HEK293T (cell line): ENCODE measurements around the gene EVA1C.

Source experiments
- CTCF ChIA-PET: fragments of 350-600 bp; formaldehyde crosslinking; extraction: SDS; loops from one replicate; lab custom pipeline; 2021; ENCODE audit warnings: antibody characterized with exemption, inconsistent platforms; lab: Yijun Ruan, JAX
- POLR2A ChIA-PET: fragments of 350-600 bp; formaldehyde crosslinking; extraction: SDS; loops from one replicate; lab custom pipeline; 2020; ENCODE audit warnings: antibody characterized with exemption, inconsistent platforms; lab: Yijun Ruan, JAX
- DNase-seq: peaks from one replicate; pipeline ENCODE4 v3.0.0; 2012; ENCODE audit warnings: mixed read lengths; ENCODE audit errors: extremely low spot score
- ARNT ChIP-seq: fragments of 450-650 bp; IDR thresholded peaks from 2 replicates; pipeline ENCODE4 v1.6.1; 2017; ENCODE audit warnings: mild to moderate bottlenecking
- BHLHE40 ChIP-seq: fragments of 450-650 bp; IDR thresholded peaks from 2 replicates; pipeline ENCODE4 v1.6.1; 2016; ENCODE audit warnings: mild to moderate bottlenecking, moderate library complexity, borderline replicate concordance
- CTBP1 ChIP-seq: fragments of 450-650 bp; IDR thresholded peaks from 2 replicates; pipeline ENCODE4 v1.6.1; 2016; ENCODE audit warnings: borderline replicate concordance
- ELF4 ChIP-seq: fragments of 450-650 bp; IDR thresholded peaks from 2 replicates; pipeline ENCODE4 v1.6.1; 2017; ENCODE audit warnings: antibody characterized with exemption
- FOXA1 ChIP-seq: fragments of 450-650 bp; IDR thresholded peaks from 2 replicates; pipeline ENCODE4 v1.6.1; 2016; ENCODE audit warnings: mild to moderate bottlenecking
- FOXK2 ChIP-seq: fragments of 450-650 bp; IDR thresholded peaks from 2 replicates; pipeline ENCODE4 v1.6.1; 2016; ENCODE audit warnings: mild to moderate bottlenecking
- FOXM1 ChIP-seq: fragments of 450-650 bp; IDR thresholded peaks from 2 replicates; pipeline ENCODE4 v1.6.1; 2017; ENCODE audit warnings: mild to moderate bottlenecking, borderline replicate concordance
- HDGF ChIP-seq: fragments of 450-650 bp; IDR thresholded peaks from 2 replicates; pipeline ENCODE4 v1.6.1; 2017; ENCODE audit warnings: antibody characterized with exemption, borderline replicate concordance
- L3MBTL2 ChIP-seq: fragments of 450-650 bp; conservative IDR thresholded peaks from 2 replicates; pipeline ENCODE4 v1.6.1; 2016; ENCODE audit warnings: mild to moderate bottlenecking
- LEF1 ChIP-seq: fragments of 450-650 bp; IDR thresholded peaks from 2 replicates; pipeline ENCODE4 v1.6.1; 2017; ENCODE audit warnings: mild to moderate bottlenecking, borderline replicate concordance
- NFRKB ChIP-seq: fragments of 450-650 bp; IDR thresholded peaks from 2 replicates; pipeline ENCODE4 v1.6.1; 2016; ENCODE audit warnings: mild to moderate bottlenecking, moderate library complexity
- SP1 ChIP-seq: fragments of 450-650 bp; IDR thresholded peaks from 2 replicates; pipeline ENCODE4 v1.6.1; 2017
- SUZ12 ChIP-seq: fragments of 450-650 bp; IDR thresholded peaks from 2 replicates; pipeline ENCODE4 v1.6.1; 2016; ENCODE audit warnings: mild to moderate bottlenecking
- TARDBP ChIP-seq: fragments of 450-650 bp; IDR thresholded peaks from 2 replicates; pipeline ENCODE4 v1.6.1; 2016
- ZNF384 ChIP-seq: fragments of 450-650 bp; IDR thresholded peaks from 2 replicates; pipeline ENCODE4 v1.6.1; 2016
- TF ChIP-seq, protein P1 (sequence below): fragments of 450-650 bp; IDR thresholded peaks from 2 replicates; pipeline ENCODE4 v1.6.1; 2016

EVA1C gene

GRCh38 chr21:32415451-32416398 lies 3.2 kb downstream of the EVA1C start:
- no peak for TF ChIP-seq ELF4
- TF ChIP-seq FOXA1, result no peak
- no peak for TF ChIP-seq LEF1
- no peak for TF ChIP-seq FOXK2
- TF ChIP-seq SUZ12, result no peak
- no peak for TF ChIP-seq CTBP1
- no peak for TF ChIP-seq SP1
- no peak for TF ChIP-seq TARDBP
- no peak for TF ChIP-seq NFRKB
- TF ChIP-seq ZNF384, result no peak
- POLR2A ChIA-PET, result interaction anchor here (0.6 kb wide), 1 partner anchor 1078 kb away, joined by 3 read pairs; no protein-coding TSS in a partner anchor
- no peak for DNase-seq
- CTCF ChIA-PET, result interaction anchor here (0.8 to 1.0 kb wide), 2 partner anchors 185 to 186 kb away, joined by 3 read pairs; no protein-coding TSS in a partner anchor

DNA sequence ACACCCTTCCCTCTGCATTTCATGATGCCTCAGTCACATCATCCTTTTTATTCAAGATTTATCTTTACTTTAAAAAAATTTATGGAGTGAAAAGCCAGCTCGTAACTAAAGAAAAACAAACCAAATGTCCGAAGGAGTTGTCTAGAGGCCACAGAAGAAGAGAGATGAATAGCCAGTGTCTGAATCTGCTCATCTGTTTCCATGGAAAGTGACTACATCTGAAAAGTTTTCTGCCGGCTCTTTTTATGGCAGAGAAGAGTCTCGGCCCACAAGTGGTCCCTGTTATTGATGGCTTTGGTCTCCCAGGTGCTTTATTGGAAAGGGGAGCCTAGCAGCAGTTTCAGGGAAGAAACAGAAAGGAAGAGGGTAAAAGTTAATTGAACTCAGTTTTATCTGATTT lies 5.6 kb downstream of the EVA1C start:
- POLR2A ChIA-PET, result no interaction called here
- CTCF ChIA-PET, result interaction anchor here (0.7 kb wide), 1 partner anchor 9 kb away, joined by 4 read pairs; no protein-coding TSS in a partner anchor
- TF ChIP-seq SP1 (no peak), FOXK2 (no peak)

DNA sequence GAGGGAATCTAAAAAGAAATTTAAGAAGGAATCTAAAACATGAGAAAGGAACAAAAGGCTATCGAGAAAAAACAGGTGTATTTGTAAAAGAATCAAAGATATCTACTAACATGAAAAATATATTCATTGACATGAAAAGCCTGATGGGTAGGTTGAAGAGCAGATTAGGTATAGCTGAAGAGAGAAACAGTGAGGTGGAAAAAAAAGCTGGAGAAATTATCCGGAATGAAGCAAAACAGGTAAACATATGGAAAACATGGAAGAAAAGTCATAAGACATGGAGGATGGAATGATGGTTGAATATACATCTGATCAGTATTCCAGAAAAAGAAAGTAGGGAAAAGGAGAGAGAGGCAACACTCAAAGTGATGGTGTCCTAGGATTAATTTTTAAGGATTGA lies 9.6 kb downstream of the EVA1C start:
- TF ChIP-seq TARDBP (no peak), ARNT (no peak), FOXK2 (no peak), FOXA1 (no peak), SUZ12 (no peak), NFRKB (no peak), ELF4 (no peak), BHLHE40 (no peak), L3MBTL2 (no peak), FOXM1 (no peak), CTBP1 (no peak), HDGF (no peak), LEF1 (no peak), SP1 (no peak), ZNF384 (no peak)
- DNase-seq, result no peak
- CTCF ChIA-PET, result no interaction called here
- POLR2A ChIA-PET, result no interaction called here

More for the DNA sequence above, 5.6 kb downstream of the EVA1C start:
- no peak for DNase-seq

GRCh38 chr21:32423320-32424190 lies 11.0 kb downstream of the EVA1C start:
- ChIA-PET CTCF (no interaction called here), POLR2A (no interaction called here)
- DNase-seq, result no peak
- TF ChIP-seq BHLHE40 (no peak), SUZ12 (no peak), NFRKB (no peak), FOXM1 (no peak), HDGF (no peak), L3MBTL2 (no peak), LEF1 (no peak), FOXA1 (no peak), TARDBP (no peak), ARNT (no peak), CTBP1 (no peak), ELF4 (no peak)
- TF ChIP-seq, protein P1, sequence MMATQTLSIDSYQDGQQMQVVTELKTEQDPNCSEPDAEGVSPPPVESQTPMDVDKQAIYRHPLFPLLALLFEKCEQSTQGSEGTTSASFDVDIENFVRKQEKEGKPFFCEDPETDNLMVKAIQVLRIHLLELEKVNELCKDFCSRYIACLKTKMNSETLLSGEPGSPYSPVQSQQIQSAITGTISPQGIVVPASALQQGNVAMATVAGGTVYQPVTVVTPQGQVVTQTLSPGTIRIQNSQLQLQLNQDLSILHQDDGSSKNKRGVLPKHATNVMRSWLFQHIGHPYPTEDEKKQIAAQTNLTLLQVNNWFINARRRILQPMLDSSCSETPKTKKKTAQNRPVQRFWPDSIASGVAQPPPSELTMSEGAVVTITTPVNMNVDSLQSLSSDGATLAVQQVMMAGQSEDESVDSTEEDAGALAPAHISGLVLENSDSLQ, result no peak

DNA sequence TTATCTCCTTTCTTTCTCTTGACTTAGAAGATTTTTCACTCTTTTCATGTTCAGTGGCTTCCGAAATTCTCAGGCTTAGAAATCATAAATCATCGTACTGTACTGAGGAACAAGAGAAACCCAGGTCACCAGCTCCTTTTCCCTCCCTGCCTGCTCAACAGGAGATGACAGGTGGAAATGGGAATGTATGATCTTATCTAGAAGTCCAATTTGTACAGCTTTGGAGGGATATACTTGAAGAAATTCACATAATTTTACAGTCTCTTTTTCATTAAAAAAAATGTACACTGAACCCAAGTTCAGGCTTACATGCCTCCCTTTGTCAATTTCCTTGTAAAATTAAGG lies 11.7 kb downstream of the EVA1C start:
- TF ChIP-seq BHLHE40 (no peak), L3MBTL2 (no peak), ELF4 (no peak), TARDBP (no peak), CTBP1 (no peak), NFRKB (no peak), SP1 (no peak), FOXK2 (no peak), ARNT (no peak), SUZ12 (no peak), FOXA1 (no peak), HDGF (no peak), ZNF384 (no peak)
- TF ChIP-seq, protein P1, result no peak
- no peak for DNase-seq
- CTCF ChIA-PET, result no interaction called here
- POLR2A ChIA-PET, result no interaction called here

DNA sequence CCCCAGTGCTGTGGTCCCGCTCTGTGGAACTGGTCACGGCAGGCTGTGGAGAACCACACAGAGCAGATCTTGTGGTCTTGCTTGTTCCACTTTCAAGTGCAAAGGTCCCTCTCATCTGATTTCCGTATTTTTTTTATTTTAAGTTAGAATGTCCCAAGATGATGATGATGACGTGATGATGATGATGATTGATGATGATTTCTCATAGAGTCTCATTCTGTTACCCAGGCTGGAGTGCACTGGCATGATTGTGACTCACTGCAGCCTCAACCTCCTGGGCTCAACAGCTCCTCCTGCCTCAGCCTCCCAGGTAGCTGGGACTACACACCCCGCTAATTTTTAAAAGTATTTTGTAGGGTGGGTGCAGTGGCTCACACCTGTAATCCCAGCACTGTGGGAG lies 12.2 kb downstream of the EVA1C start:
- POLR2A ChIA-PET, result no interaction called here
- CTCF ChIA-PET, result no interaction called here

More for the DNA sequence above, 12.2 kb downstream of the EVA1C start:
- TF ChIP-seq ELF4, result no peak
- DNase-seq, result no peak
